Endothelial cell (in vitro differentiated cells): ENCODE measurements around the gene CAMK1D. TPM values are rescaled to one million over a fixed set of nuclear protein-coding genes. Genes with fewer than 3 reads are reported as not detected.

Experiments
- DNase-seq: peaks from one replicate; pipeline ENCODE4 v3.0.0; 2021; ENCODE audit warnings: low spot score
- H3K27ac Mint-ChIP-seq: one replicate; pipeline ENCODE4 v1.8.0; 2021; ENCODE audit warnings: mixed read lengths, inconsistent platforms; ENCODE audit not compliant: unreplicated experiment
- H3K27me3 Mint-ChIP-seq: one replicate; pipeline ENCODE4 v1.8.0; 2021; ENCODE audit warnings: mild to moderate bottlenecking, moderate library complexity, mixed read lengths, inconsistent platforms; ENCODE audit not compliant: unreplicated experiment
- H3K36me3 Mint-ChIP-seq: one replicate; pipeline ENCODE4 v1.8.0; 2021; ENCODE audit warnings: mild to moderate bottlenecking, low read depth, mixed read lengths, inconsistent platforms; ENCODE audit not compliant: unreplicated experiment
- H3K4me1 Mint-ChIP-seq: one replicate; pipeline ENCODE4 v1.8.0; 2021; ENCODE audit warnings: mild to moderate bottlenecking, mixed read lengths, inconsistent platforms; ENCODE audit not compliant: unreplicated experiment
- H3K4me3 Mint-ChIP-seq: one replicate; pipeline ENCODE4 v1.8.0; 2021; ENCODE audit warnings: mild to moderate bottlenecking, mixed read lengths, inconsistent platforms; ENCODE audit not compliant: unreplicated experiment
- H3K9me3 Mint-ChIP-seq: one replicate; pipeline ENCODE4 v1.8.0; 2021; ENCODE audit warnings: mixed read lengths, inconsistent platforms; ENCODE audit not compliant: unreplicated experiment
- microRNA-seq: library from miRNA; unstranded; fragments of <30 nt; microRNA quantifications from one replicate; pipeline ENCODE4, GENCODE V29; 2020; ENCODE audit not compliant: unreplicated experiment
- total RNA-seq: library from RNA; stranded (reverse); fragmentation: NEBNext Ultra II Directional; extraction: Animal tissue kit (Norgen Biotek cat#: 25700); gene quantifications from one replicate; pipeline ENCODE4 v1.2.1, GENCODE V29; 2021; ENCODE audit not compliant: unreplicated experiment
- TF ChIP-seq, protein P1 (sequence below): fragments of 200-600 bp; sonication (generic); IDR thresholded peaks from one replicate; pipeline ENCODE4 v1.5.0; 2021; ENCODE audit warnings: antibody characterized with exemption; ENCODE audit not compliant: unreplicated experiment

Gene CAMK1D
- total RNA-seq, 1 donor from 2014 or later, result 4.1 TPM

GRCh38 chr10:12877150-12877549 is 527.8 kb downstream of the CAMK1D start:
- no peak for DNase-seq
- H3K9me3 Mint-ChIP-seq, result no peaks in the 10 kb centered on the region
- H3K27ac Mint-ChIP-seq, result no peak overlapping the region
- TF ChIP-seq, protein P1, sequence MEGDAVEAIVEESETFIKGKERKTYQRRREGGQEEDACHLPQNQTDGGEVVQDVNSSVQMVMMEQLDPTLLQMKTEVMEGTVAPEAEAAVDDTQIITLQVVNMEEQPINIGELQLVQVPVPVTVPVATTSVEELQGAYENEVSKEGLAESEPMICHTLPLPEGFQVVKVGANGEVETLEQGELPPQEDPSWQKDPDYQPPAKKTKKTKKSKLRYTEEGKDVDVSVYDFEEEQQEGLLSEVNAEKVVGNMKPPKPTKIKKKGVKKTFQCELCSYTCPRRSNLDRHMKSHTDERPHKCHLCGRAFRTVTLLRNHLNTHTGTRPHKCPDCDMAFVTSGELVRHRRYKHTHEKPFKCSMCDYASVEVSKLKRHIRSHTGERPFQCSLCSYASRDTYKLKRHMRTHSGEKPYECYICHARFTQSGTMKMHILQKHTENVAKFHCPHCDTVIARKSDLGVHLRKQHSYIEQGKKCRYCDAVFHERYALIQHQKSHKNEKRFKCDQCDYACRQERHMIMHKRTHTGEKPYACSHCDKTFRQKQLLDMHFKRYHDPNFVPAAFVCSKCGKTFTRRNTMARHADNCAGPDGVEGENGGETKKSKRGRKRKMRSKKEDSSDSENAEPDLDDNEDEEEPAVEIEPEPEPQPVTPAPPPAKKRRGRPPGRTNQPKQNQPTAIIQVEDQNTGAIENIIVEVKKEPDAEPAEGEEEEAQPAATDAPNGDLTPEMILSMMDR, result no peak
- H3K27me3 Mint-ChIP-seq, result peaks cover 5% of the 10 kb centered on the region
- no peaks in the 10 kb centered on the region for H3K36me3 Mint-ChIP-seq
- H3K4me1 Mint-ChIP-seq, result no peaks in the 10 kb centered on the region
- no peak overlapping the region for H3K4me3 Mint-ChIP-seq

GRCh38 chr10:12880423-12880822 is 531.1 kb downstream of the CAMK1D start:
- no peak for DNase-seq
- H3K27ac Mint-ChIP-seq, result no peak overlapping the region
- H3K27me3 Mint-ChIP-seq, result peaks cover 5% of the 10 kb centered on the region
- TF ChIP-seq, protein P1, result no peak
- no peaks in the 10 kb centered on the region for H3K36me3 Mint-ChIP-seq
- H3K4me1 Mint-ChIP-seq, result no peaks in the 10 kb centered on the region
- no peaks in the 10 kb centered on the region for H3K9me3 Mint-ChIP-seq
- no peak overlapping the region for H3K4me3 Mint-ChIP-seq

DNA sequence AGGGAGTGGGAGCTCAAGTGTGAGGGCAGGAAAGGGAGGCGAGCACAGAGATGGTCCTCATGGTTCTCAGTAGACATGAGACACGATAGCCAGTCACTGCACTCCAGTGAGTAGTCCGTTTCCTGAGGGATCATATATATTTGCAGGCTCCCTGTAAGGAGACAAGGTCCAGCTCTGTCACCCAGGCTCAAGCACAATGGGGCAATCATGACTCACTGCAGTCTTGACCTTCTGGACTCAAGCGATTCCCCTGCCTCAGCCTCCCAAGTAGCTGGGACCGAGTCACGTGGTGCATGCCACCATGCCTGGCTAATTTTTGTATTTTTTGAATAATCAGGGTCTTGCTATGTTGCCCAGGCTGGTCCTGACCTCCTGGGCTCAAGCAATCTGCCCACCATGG is 535.5 kb downstream of the CAMK1D start:
- Mint-ChIP-seq H3K4me1 (no peaks in the 10 kb centered on the region), H3K36me3 (no peaks in the 10 kb centered on the region), H3K27me3 (no peaks in the 10 kb centered on the region), H3K27ac (no peak overlapping the region), H3K9me3 (no peaks in the 10 kb centered on the region), H3K4me3 (no peak overlapping the region)
- no peak for DNase-seq
- TF ChIP-seq, protein P1, result no peak

Small RNAs within 50 kb of the gene (microRNA-seq; reads per million reads assigned to microRNA genes)
- not detected for gene MIR4480
- not detected for gene MIR4481
- not detected for gene MIR548Q

Other genes with a start within 250 kb of the CAMK1D start
- 9.9 TPM for gene SEC61A2, start 219.9 kb upstream of the CAMK1D start, total RNA-seq
- gene NUDT5, start 153.7 kb upstream of the CAMK1D start, total RNA-seq, result 61.8 TPM
- gene CDC123, start 153.4 kb upstream of the CAMK1D start, total RNA-seq, result 85.9 TPM